ENCODE data around the gene NSUN6. TPM values are rescaled to one million over a fixed set of nuclear protein-coding genes. Genes with fewer than 3 reads are reported as not detected.
"Not testable (repeated sequence)": the region's sequence is repeated elsewhere in the genome, so short reads cannot be mapped to it uniquely, and the experiment has no call there.

The NSUN6 gene
- polyA plus RNA-seq, 1 donor (not counting 4 experiments of a cell fraction or from before 2014, with no cell fraction given) = 9.8 TPM

DNA sequence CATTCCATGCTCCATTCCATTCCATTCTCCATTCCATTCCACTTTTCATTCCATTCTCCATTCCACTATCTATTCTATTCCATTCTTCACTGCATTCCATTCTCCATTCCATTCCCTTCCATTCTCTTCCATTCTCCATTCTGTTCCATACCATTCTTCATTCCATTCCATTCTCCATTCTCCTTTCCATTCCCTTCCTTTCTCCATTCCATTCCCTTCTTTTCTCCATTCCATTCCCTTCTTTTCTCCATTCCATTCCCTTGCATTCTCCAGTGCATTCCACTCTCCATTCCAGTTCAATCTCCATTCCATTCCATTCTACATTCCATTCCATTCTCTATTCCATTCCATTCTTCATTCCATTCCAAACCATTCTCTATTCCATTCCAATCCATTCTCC lies 80.3 kb downstream of the NSUN6 start:
- no peak for FAIRE-seq
- Histone ChIP-seq H3K4me1 (ENCODE audit: control insufficient read depth, extremely low read depth, insufficient read depth, low read length) (no peaks in the 10 kb centered on the region), H2AFZ (ENCODE audit: control insufficient read depth, low read length) (no peak overlapping the region), H3K79me2 (ENCODE audit: control insufficient read depth, insufficient read depth, low read length) (no peaks in the 10 kb centered on the region), H4K20me1 (ENCODE audit: control insufficient read depth, extremely low read depth, insufficient read depth, low read length) (no peaks in the 10 kb centered on the region), H3K9me3 (ENCODE audit: control insufficient read depth, low read depth, low read length) (no peaks in the 10 kb centered on the region), H3K27ac (ENCODE audit: control insufficient read depth, insufficient read depth, low read length) (no peak overlapping the region), H3K27me3 (ENCODE audit: control insufficient read depth, extremely low read depth, insufficient read depth, low read length) (no peaks in the 10 kb centered on the region), H3K4me3 (ENCODE audit: control insufficient read depth in 2 of 3, extremely low read depth in 1 of 3, insufficient read depth in 2 of 3, low read depth in 1 of 3, low read length in 3 of 3) (no peak overlapping the region), H3K9ac (ENCODE audit: control insufficient read depth, extremely low read depth, insufficient read depth, low read length) (no peak overlapping the region), H3K36me3 (ENCODE audit: control insufficient read depth in 2 of 2, extremely low read depth in 1 of 2, insufficient read depth in 2 of 2, low read length in 2 of 2) (no peaks in the 10 kb centered on the region), H3K4me2 (ENCODE audit: control insufficient read depth, extremely low read depth, insufficient read depth, low read depth, low read length) (no peak overlapping the region), H3K9me1 (ENCODE audit: control insufficient read depth, extremely low read depth, insufficient read depth, low read length) (no peaks in the 10 kb centered on the region)
- TF ChIP-seq, protein P1, sequence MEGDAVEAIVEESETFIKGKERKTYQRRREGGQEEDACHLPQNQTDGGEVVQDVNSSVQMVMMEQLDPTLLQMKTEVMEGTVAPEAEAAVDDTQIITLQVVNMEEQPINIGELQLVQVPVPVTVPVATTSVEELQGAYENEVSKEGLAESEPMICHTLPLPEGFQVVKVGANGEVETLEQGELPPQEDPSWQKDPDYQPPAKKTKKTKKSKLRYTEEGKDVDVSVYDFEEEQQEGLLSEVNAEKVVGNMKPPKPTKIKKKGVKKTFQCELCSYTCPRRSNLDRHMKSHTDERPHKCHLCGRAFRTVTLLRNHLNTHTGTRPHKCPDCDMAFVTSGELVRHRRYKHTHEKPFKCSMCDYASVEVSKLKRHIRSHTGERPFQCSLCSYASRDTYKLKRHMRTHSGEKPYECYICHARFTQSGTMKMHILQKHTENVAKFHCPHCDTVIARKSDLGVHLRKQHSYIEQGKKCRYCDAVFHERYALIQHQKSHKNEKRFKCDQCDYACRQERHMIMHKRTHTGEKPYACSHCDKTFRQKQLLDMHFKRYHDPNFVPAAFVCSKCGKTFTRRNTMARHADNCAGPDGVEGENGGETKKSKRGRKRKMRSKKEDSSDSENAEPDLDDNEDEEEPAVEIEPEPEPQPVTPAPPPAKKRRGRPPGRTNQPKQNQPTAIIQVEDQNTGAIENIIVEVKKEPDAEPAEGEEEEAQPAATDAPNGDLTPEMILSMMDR (optimal IDR thresholded peaks at IDR 0.05 in 1 of 3, IDR thresholded peaks at IDR 0.05 in 1 of 3, conservative IDR thresholded peaks at IDR 0.05 in 1 of 3; ENCODE audit: extremely low read depth in 1 of 3, insufficient read depth in 2 of 3, low read length in 3 of 3) = no peak
- dilution Hi-C loops (cut with MboI; ENCODE audit: extremely low pct_ligation_motif_present, low sequenced_read_pairs) = no loop called here
- DNase-seq (ENCODE audit: low read depth, low spot score) = no peak

GRCh38 chr10:18570386-18570785 lies 81.0 kb downstream of the NSUN6 start:
- DNase-seq (ENCODE audit: low read depth, low spot score); H3K9me1 ChIP-seq (ENCODE audit: control insufficient read depth, extremely low read depth, insufficient read depth, low read length); H3K27ac ChIP-seq (ENCODE audit: control insufficient read depth, insufficient read depth, low read length); H3K4me1 ChIP-seq (ENCODE audit: control insufficient read depth, extremely low read depth, insufficient read depth, low read length); H3K27me3 ChIP-seq (ENCODE audit: control insufficient read depth, extremely low read depth, insufficient read depth, low read length); H4K20me1 ChIP-seq (ENCODE audit: control insufficient read depth, extremely low read depth, insufficient read depth, low read length); H2AFZ ChIP-seq (ENCODE audit: control insufficient read depth, low read length); dilution Hi-C loops (cut with MboI; ENCODE audit: extremely low pct_ligation_motif_present, low sequenced_read_pairs); H3K79me2 ChIP-seq (ENCODE audit: control insufficient read depth, insufficient read depth, low read length); H3K9ac ChIP-seq (ENCODE audit: control insufficient read depth, extremely low read depth, insufficient read depth, low read length); H3K9me3 ChIP-seq (ENCODE audit: control insufficient read depth, low read depth, low read length); H3K36me3 ChIP-seq (ENCODE audit: control insufficient read depth in 2 of 2, extremely low read depth in 1 of 2, insufficient read depth in 2 of 2, low read length in 2 of 2); H3K4me2 ChIP-seq (ENCODE audit: control insufficient read depth, extremely low read depth, insufficient read depth, low read depth, low read length); H3K4me3 ChIP-seq (ENCODE audit: control insufficient read depth in 2 of 3, extremely low read depth in 1 of 3, insufficient read depth in 2 of 3, low read depth in 1 of 3, low read length in 3 of 3); FAIRE-seq: not testable (repeated sequence)

DNA sequence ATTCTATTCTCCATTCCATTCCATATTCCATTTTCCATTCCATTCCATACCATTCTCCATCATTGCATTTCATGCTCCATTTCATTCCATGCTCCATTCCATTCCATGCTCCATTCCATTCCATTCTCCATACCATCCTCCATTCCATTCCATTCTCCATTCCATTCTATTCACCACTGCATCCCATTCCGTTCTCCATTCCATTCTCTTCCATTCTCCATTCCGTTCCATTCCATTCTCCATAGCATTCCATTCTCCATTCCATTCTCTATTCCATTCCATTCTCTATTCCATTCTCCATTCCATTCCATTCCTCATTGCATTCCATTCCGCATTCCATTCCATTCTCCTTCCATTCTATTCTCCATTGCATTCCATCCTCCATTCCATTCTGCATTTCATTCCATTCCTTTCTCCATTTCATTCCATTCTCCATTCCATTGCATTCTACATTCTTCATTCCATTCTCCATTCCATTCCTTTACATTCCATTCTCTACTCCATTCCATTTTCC lies 84.0 kb downstream of the NSUN6 start:
- TF ChIP-seq, protein P1 (optimal IDR thresholded peaks at IDR 0.05 in 1 of 3, IDR thresholded peaks at IDR 0.05 in 1 of 3, conservative IDR thresholded peaks at IDR 0.05 in 1 of 3; ENCODE audit: extremely low read depth in 1 of 3, insufficient read depth in 2 of 3, low read length in 3 of 3) = no peak
- no peak for TF ChIP-seq EZH2 (IDR thresholded peaks at IDR 0.05; ENCODE audit: low read length)
- Histone ChIP-seq H3K4me3 (ENCODE audit: control insufficient read depth in 2 of 3, extremely low read depth in 1 of 3, insufficient read depth in 2 of 3, low read depth in 1 of 3, low read length in 3 of 3) (no peak overlapping the region), H3K4me1 (ENCODE audit: control insufficient read depth, extremely low read depth, insufficient read depth, low read length) (no peaks in the 10 kb centered on the region), H3K9ac (ENCODE audit: control insufficient read depth, extremely low read depth, insufficient read depth, low read length) (no peak overlapping the region), H3K9me3 (ENCODE audit: control insufficient read depth, low read depth, low read length) (no peaks in the 10 kb centered on the region), H3K4me2 (ENCODE audit: control insufficient read depth, extremely low read depth, insufficient read depth, low read depth, low read length) (no peak overlapping the region), H3K36me3 (ENCODE audit: control insufficient read depth in 2 of 2, extremely low read depth in 1 of 2, insufficient read depth in 2 of 2, low read length in 2 of 2) (no peaks in the 10 kb centered on the region), H3K79me2 (ENCODE audit: control insufficient read depth, insufficient read depth, low read length) (no peaks in the 10 kb centered on the region), H2AFZ (ENCODE audit: control insufficient read depth, low read length) (no peak overlapping the region), H4K20me1 (ENCODE audit: control insufficient read depth, extremely low read depth, insufficient read depth, low read length) (no peaks in the 10 kb centered on the region), H3K27me3 (ENCODE audit: control insufficient read depth, extremely low read depth, insufficient read depth, low read length) (no peaks in the 10 kb centered on the region), H3K9me1 (ENCODE audit: control insufficient read depth, extremely low read depth, insufficient read depth, low read length) (no peaks in the 10 kb centered on the region), H3K27ac (ENCODE audit: control insufficient read depth, insufficient read depth, low read length) (no peak overlapping the region)
- no peak for FAIRE-seq
- DNase-seq (ENCODE audit: low read depth, low spot score) = no peak
- dilution Hi-C loops (cut with MboI; ENCODE audit: extremely low pct_ligation_motif_present, low sequenced_read_pairs) = no loop called here
